ENCODE data around the gene COL5A1.
"Not testable (repeated sequence)": the region's sequence is repeated elsewhere in the genome, so short reads cannot be mapped to it uniquely, and the experiment has no call there.

The COL5A1 gene

GRCh38 chr9:134712243-134712642 is 70.6 kb downstream of the COL5A1 start:
- Histone ChIP-seq H3K9me3 (ENCODE audit: insufficient read depth, low read length) (no peaks in the 10 kb centered on the region), H2AFZ (ENCODE audit: low read depth, low read length) (no peak overlapping the region), H3K79me2 (ENCODE audit: low read length) (no peaks in the 10 kb centered on the region), H3K36me3 (replicated peaks; ENCODE audit: low read depth, low read length) (no peaks in the 10 kb centered on the region), H3K4me3 (ENCODE audit: low read length) (no peak overlapping the region), H4K20me1 (ENCODE audit: insufficient read depth, low read length) (no peaks in the 10 kb centered on the region), H3K27me3 (ENCODE audit: low read depth, low read length) (no peaks in the 10 kb centered on the region), H3K4me1 (ENCODE audit: low read length) (no peaks in the 10 kb centered on the region), H3K9ac (ENCODE audit: low read length) (no peak overlapping the region), H3K27ac (ENCODE audit: low read length) (no peak overlapping the region), H3K4me2 (ENCODE audit: low read length) (no peak overlapping the region)
- TF ChIP-seq CTCF (IDR thresholded peaks at IDR 0.05; ENCODE audit: low read depth, low read length) (no peak), EZH2phosphoT487 (IDR thresholded peaks at IDR 0.05; ENCODE audit: low read depth) (no peak)

- H4K20me1 ChIP-seq (ENCODE audit: insufficient read depth, low read length), result no peaks in the 10 kb centered on the region
- no peak overlapping the region for H2AFZ ChIP-seq (ENCODE audit: low read depth, low read length)
- no peaks in the 10 kb centered on the region for H3K4me1 ChIP-seq (ENCODE audit: low read length)
- no peaks in the 10 kb centered on the region for H3K79me2 ChIP-seq (ENCODE audit: low read length)
- H3K9ac ChIP-seq (ENCODE audit: low read length), result no peak overlapping the region
- H3K4me3 ChIP-seq (ENCODE audit: low read length), result no peak overlapping the region
- H3K36me3 ChIP-seq (replicated peaks; ENCODE audit: low read depth, low read length), result no peaks in the 10 kb centered on the region
- H3K27ac ChIP-seq (ENCODE audit: low read length), result no peak overlapping the region
- no peaks in the 10 kb centered on the region for H3K27me3 ChIP-seq (ENCODE audit: low read depth, low read length)
- no peak for TF ChIP-seq CTCF (IDR thresholded peaks at IDR 0.05; ENCODE audit: low read depth, low read length)
- no peak for TF ChIP-seq EZH2phosphoT487 (IDR thresholded peaks at IDR 0.05; ENCODE audit: low read depth)
- H3K9me3 ChIP-seq (ENCODE audit: insufficient read depth, low read length), result no peaks in the 10 kb centered on the region
- H3K4me2 ChIP-seq (ENCODE audit: low read length), result no peak overlapping the region
Observed at GRCh38 chr9:134712926-134713325, 71.3 kb downstream of the COL5A1 start.

- H3K79me2 ChIP-seq (ENCODE audit: low read length); H3K4me2 ChIP-seq (ENCODE audit: low read length); H3K4me1 ChIP-seq (ENCODE audit: low read length); H4K20me1 ChIP-seq (ENCODE audit: insufficient read depth, low read length); H2AFZ ChIP-seq (ENCODE audit: low read depth, low read length); H3K9me3 ChIP-seq (ENCODE audit: insufficient read depth, low read length); H3K4me3 ChIP-seq (ENCODE audit: low read length); H3K27me3 ChIP-seq (ENCODE audit: low read depth, low read length); H3K27ac ChIP-seq (ENCODE audit: low read length); H3K36me3 ChIP-seq (replicated peaks; ENCODE audit: low read depth, low read length); H3K9ac ChIP-seq (ENCODE audit: low read length): not testable (repeated sequence)
Observed at GRCh38 chr9:134715536-134715935, 73.9 kb downstream of the COL5A1 start.

- H3K27me3 ChIP-seq (ENCODE audit: low read depth, low read length), result no peaks in the 10 kb centered on the region
- no peak overlapping the region for H3K4me2 ChIP-seq (ENCODE audit: low read length)
- no peaks in the 10 kb centered on the region for H4K20me1 ChIP-seq (ENCODE audit: insufficient read depth, low read length)
- no peak overlapping the region for H3K9ac ChIP-seq (ENCODE audit: low read length)
- H3K27ac ChIP-seq (ENCODE audit: low read length), result no peak overlapping the region
- H2AFZ ChIP-seq (ENCODE audit: low read depth, low read length), result no peak overlapping the region
- H3K36me3 ChIP-seq (replicated peaks; ENCODE audit: low read depth, low read length), result no peaks in the 10 kb centered on the region
- H3K79me2 ChIP-seq (ENCODE audit: low read length), result no peaks in the 10 kb centered on the region
- H3K4me1 ChIP-seq (ENCODE audit: low read length), result no peaks in the 10 kb centered on the region
- TF ChIP-seq CTCF (IDR thresholded peaks at IDR 0.05; ENCODE audit: low read depth, low read length), result no peak
- no peak for TF ChIP-seq EZH2phosphoT487 (IDR thresholded peaks at IDR 0.05; ENCODE audit: low read depth)
- no peaks in the 10 kb centered on the region for H3K9me3 ChIP-seq (ENCODE audit: insufficient read depth, low read length)
- no peak overlapping the region for H3K4me3 ChIP-seq (ENCODE audit: low read length)
Observed at GRCh38 chr9:134716067-134716466, 74.5 kb downstream of the COL5A1 start.

GRCh38 chr9:134717056-134717455 is 75.5 kb downstream of the COL5A1 start:
- H3K9me3 ChIP-seq (ENCODE audit: insufficient read depth, low read length), result no peaks in the 10 kb centered on the region
- H3K4me3 ChIP-seq (ENCODE audit: low read length), result no peak overlapping the region
- no peaks in the 10 kb centered on the region for H3K27me3 ChIP-seq (ENCODE audit: low read depth, low read length)
- H3K4me1 ChIP-seq (ENCODE audit: low read length), result no peaks in the 10 kb centered on the region
- TF ChIP-seq EZH2phosphoT487 (IDR thresholded peaks at IDR 0.05; ENCODE audit: low read depth) (no peak), CTCF (IDR thresholded peaks at IDR 0.05; ENCODE audit: low read depth, low read length) (no peak)
- no peak overlapping the region for H3K9ac ChIP-seq (ENCODE audit: low read length)
- no peaks in the 10 kb centered on the region for H4K20me1 ChIP-seq (ENCODE audit: insufficient read depth, low read length)
- H3K27ac ChIP-seq (ENCODE audit: low read length), result no peak overlapping the region
- H3K4me2 ChIP-seq (ENCODE audit: low read length), result no peak overlapping the region
- no peaks in the 10 kb centered on the region for H3K79me2 ChIP-seq (ENCODE audit: low read length)
- H3K36me3 ChIP-seq (replicated peaks; ENCODE audit: low read depth, low read length), result no peaks in the 10 kb centered on the region
- H2AFZ ChIP-seq (ENCODE audit: low read depth, low read length), result no peak overlapping the region
